ENCODE results near the gene NBEAL2.
A peak's percentile ranks its signal among the peaks of the same experiment; 100 is the strongest.
"Not testable (repeated sequence)": the region's sequence is repeated elsewhere in the genome, so short reads cannot be mapped to it uniquely, and the experiment has no call there.

The NBEAL2 gene

DNA sequence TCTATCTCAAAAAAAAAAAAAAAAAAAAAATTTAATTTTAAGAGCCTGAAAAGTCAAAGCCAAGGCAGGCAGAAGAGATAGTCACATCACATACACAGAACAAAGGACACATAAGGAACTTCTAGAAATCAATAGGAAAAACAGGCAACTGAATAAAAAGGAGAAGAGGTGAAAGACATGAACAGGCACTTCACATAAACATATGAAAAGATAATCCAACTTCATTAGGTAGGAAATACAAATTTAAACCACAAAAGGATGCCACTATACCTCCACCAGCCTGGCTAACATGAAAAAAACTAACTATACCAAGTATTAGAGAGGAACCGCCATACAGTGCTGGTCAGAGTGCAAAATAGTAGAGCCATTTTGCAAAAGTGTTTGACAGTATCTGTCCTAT, 17.0 kb upstream of the NBEAL2 start:
- Histone ChIP-seq H3K27ac (no peak overlapping the region), H3K9me3 (ENCODE audit: severe bottlenecking) (no peaks in the 10 kb centered on the region), H3K4me3 (ENCODE audit: low read depth, low read length) (no peak overlapping the region), H3K27me3 (ENCODE audit: insufficient read depth, low read depth, severe bottlenecking) (no peaks in the 10 kb centered on the region), H3K36me3 (peaks cover 17% of the 10 kb centered on the region)
- DNase-seq, result no peak
- TF ChIP-seq, protein P1, sequence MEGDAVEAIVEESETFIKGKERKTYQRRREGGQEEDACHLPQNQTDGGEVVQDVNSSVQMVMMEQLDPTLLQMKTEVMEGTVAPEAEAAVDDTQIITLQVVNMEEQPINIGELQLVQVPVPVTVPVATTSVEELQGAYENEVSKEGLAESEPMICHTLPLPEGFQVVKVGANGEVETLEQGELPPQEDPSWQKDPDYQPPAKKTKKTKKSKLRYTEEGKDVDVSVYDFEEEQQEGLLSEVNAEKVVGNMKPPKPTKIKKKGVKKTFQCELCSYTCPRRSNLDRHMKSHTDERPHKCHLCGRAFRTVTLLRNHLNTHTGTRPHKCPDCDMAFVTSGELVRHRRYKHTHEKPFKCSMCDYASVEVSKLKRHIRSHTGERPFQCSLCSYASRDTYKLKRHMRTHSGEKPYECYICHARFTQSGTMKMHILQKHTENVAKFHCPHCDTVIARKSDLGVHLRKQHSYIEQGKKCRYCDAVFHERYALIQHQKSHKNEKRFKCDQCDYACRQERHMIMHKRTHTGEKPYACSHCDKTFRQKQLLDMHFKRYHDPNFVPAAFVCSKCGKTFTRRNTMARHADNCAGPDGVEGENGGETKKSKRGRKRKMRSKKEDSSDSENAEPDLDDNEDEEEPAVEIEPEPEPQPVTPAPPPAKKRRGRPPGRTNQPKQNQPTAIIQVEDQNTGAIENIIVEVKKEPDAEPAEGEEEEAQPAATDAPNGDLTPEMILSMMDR (IDR thresholded peaks at IDR 0.05; ENCODE audit: low read depth, low read length), result no peak

DNA sequence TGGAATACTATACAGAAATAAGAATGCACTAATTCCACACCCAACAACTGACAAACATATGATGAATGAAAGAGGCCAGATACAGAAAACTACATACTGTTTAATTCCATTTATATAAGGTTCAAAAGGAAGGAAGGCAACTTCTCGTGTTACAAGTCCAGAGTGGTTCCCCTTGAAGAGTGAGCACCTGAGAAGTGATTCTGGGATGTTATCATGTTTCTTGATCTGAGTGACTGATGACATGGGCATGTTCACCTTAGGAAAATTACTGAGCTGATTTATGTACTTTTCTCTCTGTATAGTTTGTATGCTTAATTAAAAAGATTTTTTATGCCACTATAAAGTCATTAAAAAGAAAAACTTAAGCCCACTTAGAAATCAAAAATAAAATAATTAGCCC, 16.5 kb upstream of the NBEAL2 start:
- TF ChIP-seq, protein P1 (IDR thresholded peaks at IDR 0.05; ENCODE audit: low read depth, low read length), result no peak
- no peaks in the 10 kb centered on the region for H3K27me3 ChIP-seq (ENCODE audit: insufficient read depth, low read depth, severe bottlenecking)
- H3K27ac ChIP-seq, result no peak overlapping the region
- no peak overlapping the region for H3K4me3 ChIP-seq (ENCODE audit: low read depth, low read length)
- H3K9me3 ChIP-seq (ENCODE audit: severe bottlenecking), result no peaks in the 10 kb centered on the region
- peaks cover 21% of the 10 kb centered on the region for H3K36me3 ChIP-seq
- no peak for DNase-seq

DNA sequence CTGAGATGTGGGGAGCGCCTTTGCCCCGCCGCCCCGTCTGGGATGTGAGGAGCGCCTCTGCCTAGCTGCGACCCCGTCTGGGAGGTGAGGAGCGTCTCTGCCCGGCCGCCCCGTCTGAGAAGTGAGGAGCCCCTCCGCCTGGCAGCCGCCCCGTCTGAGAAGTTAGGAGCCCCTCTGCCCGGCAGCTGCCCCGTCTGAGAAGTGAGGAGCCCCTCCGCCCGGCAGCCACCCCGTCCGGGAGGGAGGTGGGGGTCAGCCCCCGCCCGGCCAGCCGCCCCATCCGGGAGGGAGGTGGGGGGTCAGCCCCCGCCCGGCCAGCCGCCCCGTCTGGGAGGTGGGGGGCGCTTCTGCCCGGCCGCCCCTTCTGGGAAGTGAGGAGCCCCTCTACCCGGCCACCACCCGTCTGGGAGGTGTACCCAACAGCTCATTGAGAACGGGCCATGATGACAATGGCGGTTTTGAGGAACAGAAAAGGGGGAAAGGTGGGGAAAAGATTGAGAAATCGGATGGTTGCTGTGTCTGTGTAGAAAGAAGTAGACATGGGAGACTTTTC, 15.4 kb upstream of the NBEAL2 start:
- H3K36me3 ChIP-seq, result peaks cover 23% of the 10 kb centered on the region
- H3K27me3 ChIP-seq (ENCODE audit: insufficient read depth, low read depth, severe bottlenecking); H3K4me3 ChIP-seq (ENCODE audit: low read depth, low read length); DNase-seq; H3K27ac ChIP-seq; H3K9me3 ChIP-seq (ENCODE audit: severe bottlenecking): not testable (repeated sequence)

DNA sequence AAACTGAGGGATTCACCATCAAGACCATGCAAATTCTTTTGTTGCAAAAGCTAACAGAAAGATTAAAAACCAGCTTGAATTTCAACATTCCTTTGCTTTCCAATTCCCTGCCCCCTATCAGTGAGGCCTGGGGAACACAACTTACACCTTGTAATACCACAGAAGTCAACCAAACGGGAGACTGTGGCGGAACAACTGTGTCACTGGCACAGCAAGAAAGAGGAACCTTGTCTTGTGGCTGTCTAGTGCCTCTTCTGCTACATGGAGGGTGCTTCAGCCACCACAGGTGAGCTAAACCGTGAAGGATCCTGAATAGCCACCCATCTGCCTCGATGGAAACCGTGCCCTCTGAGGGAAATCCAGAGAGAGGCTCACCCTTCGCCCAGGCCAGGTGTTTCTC, 14.3 kb upstream of the NBEAL2 start:
- H3K9me3 ChIP-seq (ENCODE audit: severe bottlenecking), result no peaks in the 10 kb centered on the region
- peaks cover 23% of the 10 kb centered on the region for H3K36me3 ChIP-seq
- H3K27ac ChIP-seq, result peak overlapping the region; percentile 50
- no peak for DNase-seq
- H3K4me3 ChIP-seq (ENCODE audit: low read depth, low read length), result no peak overlapping the region
- TF ChIP-seq, protein P1 (IDR thresholded peaks at IDR 0.05; ENCODE audit: low read depth, low read length), result no peak
- H3K27me3 ChIP-seq (ENCODE audit: insufficient read depth, low read depth, severe bottlenecking), result no peaks in the 10 kb centered on the region

DNA sequence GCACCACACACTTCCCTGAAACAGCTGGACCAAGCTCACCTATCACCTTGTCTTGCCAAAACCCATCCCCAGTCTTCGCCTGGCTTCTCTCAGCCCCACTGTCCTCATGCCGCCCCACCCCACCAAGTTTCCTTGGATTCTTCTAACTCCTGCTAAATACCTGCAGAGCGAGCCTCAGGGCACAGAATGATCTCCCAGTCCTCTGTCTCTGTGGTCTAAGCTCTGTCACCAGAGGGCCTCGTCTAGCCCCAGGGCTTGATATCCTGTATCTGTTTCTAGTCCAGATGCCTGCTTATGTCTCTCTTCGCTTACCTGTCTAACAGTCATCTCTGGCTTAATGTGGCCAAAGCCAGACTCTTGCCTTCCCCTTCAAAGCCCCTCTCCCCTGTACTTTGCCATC, 12.7 kb upstream of the NBEAL2 start:
- H3K27me3 ChIP-seq (ENCODE audit: insufficient read depth, low read depth, severe bottlenecking), result no peaks in the 10 kb centered on the region
- H3K9me3 ChIP-seq (ENCODE audit: severe bottlenecking), result no peaks in the 10 kb centered on the region
- H3K36me3 ChIP-seq, result peaks cover 30% of the 10 kb centered on the region
- no peak overlapping the region for H3K27ac ChIP-seq
- TF ChIP-seq, protein P1 (IDR thresholded peaks at IDR 0.05; ENCODE audit: low read depth, low read length), result 0 out of 2 replicates have a peak, but pooled peaks have one; percentile 5
- DNase-seq, result no peak
- no peak overlapping the region for H3K4me3 ChIP-seq (ENCODE audit: low read depth, low read length)

DNA sequence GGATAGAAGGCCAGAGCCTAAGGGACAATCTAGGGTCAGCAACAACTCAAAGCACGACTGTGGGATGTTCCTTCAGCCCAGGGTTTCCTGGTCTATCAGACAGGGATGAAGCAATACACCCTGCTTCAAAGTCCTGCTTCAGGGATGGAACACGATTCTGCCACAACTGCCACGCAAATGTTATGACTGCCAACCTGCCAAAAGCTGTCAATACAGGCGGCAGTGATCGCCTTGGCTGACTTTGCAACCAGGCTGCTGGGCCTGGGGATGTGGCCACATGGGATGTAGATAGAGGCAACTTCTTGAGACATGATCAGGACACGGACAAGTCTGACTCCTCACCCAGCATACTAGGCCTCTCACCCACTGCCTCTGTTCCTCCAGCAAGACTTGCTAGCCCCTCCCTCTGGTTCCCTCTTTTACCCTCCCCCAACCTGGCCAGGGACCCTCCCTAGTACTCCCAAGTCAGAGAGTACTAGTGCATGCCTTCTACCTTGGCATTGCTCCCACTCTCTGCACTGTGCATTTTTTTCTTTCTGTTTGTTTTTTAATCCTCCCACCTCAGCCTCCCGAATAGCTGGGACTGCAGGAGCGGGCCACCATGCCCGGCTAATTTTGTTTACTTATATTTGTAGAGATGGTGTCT, 10.6 kb upstream of the NBEAL2 start:
- Histone ChIP-seq H3K36me3 (peaks cover 28% of the 10 kb centered on the region), H3K4me3 (ENCODE audit: low read depth, low read length) (no peak overlapping the region), H3K9me3 (ENCODE audit: severe bottlenecking) (no peaks in the 10 kb centered on the region), H3K27me3 (ENCODE audit: insufficient read depth, low read depth, severe bottlenecking) (no peaks in the 10 kb centered on the region), H3K27ac (no peak overlapping the region)
- no peak for DNase-seq
- TF ChIP-seq, protein P1 (IDR thresholded peaks at IDR 0.05; ENCODE audit: low read depth, low read length), result no peak
